ENCODE results near the gene TDRD1. TPM values are rescaled to one million over a fixed set of nuclear protein-coding genes. Genes with fewer than 3 reads are reported as not detected.
"Not testable (repeated sequence)": the region's sequence is repeated elsewhere in the genome, so short reads cannot be mapped to it uniquely, and the experiment has no call there.

TDRD1 gene
- total and polyA plus RNA-seq, 3 experiments from 2014 or later: 0.13 to 0.16 (median 0.14) TPM

GRCh38 chr10:114149476-114149875 lies 29.7 kb upstream of the TDRD1 start:
- H3K27ac ChIP-seq (ENCODE audit: low read depth, low read length); H3K4me1 ChIP-seq (ENCODE audit: insufficient read depth, low read length); POLR2A ChIA-PET; H3K4me3 Mint-ChIP-seq; H3K9me3 ChIP-seq (ENCODE audit: low read length); H3K27me3 ChIP-seq (ENCODE audit: insufficient read depth, low read length, poor library complexity, severe bottlenecking); DNase-seq; H3K9me3 Mint-ChIP-seq; H3K27me3 Mint-ChIP-seq; CTCF ChIA-PET; H3K4me3 ChIP-seq (ENCODE audit: low read length): not testable (repeated sequence)
- peaks cover 33% of the 10 kb centered on the region for H3K36me3 ChIP-seq (ENCODE audit: insufficient read depth, low read length)
- H3K27ac Mint-ChIP-seq: peak overlapping the region in 1 of 8 donors; percentile 14
- peaks cover 18 to 84% (median 31%) of the 10 kb centered on the region in 3 donors for H3K36me3 Mint-ChIP-seq
- peaks cover 12 to 17% (median 13%) of the 10 kb centered on the region in 3 donors for H3K4me1 Mint-ChIP-seq

GRCh38 chr10:114151486-114151885 lies 27.7 kb upstream of the TDRD1 start:
- no peaks in the 10 kb centered on the region for H3K9me3 Mint-ChIP-seq
- H3K27ac Mint-ChIP-seq: no peak overlapping the region
- H3K4me3 Mint-ChIP-seq: no peak overlapping the region
- DNase-seq: no peak
- H3K4me3 ChIP-seq (ENCODE audit: low read length): no peak overlapping the region
- H3K9me3 ChIP-seq (ENCODE audit: low read length): no peaks in the 10 kb centered on the region
- H3K4me1 ChIP-seq (ENCODE audit: insufficient read depth, low read length): no peaks in the 10 kb centered on the region
- H3K27ac ChIP-seq (ENCODE audit: low read depth, low read length): no peak overlapping the region
- H3K27me3 Mint-ChIP-seq: no peaks in the 10 kb centered on the region
- peaks cover 26% of the 10 kb centered on the region for H3K36me3 ChIP-seq (ENCODE audit: insufficient read depth, low read length)
- POLR2A ChIA-PET: no interaction called here
- peaks cover 14 to 18% (median 17%) of the 10 kb centered on the region in 3 donors for H3K4me1 Mint-ChIP-seq
- CTCF ChIA-PET: no interaction called here
- H3K36me3 Mint-ChIP-seq: peaks cover 22 to 84% (median 30%) of the 10 kb centered on the region in 3 donors
- no peaks in the 10 kb centered on the region for H3K27me3 ChIP-seq (ENCODE audit: insufficient read depth, low read length, poor library complexity, severe bottlenecking)

- no peak for DNase-seq
- Mint-ChIP-seq H3K27me3 (no peaks in the 10 kb centered on the region), H3K4me1 (peaks cover 14 to 18% (median 17%) of the 10 kb centered on the region in 3 donors), H3K9me3 (no peaks in the 10 kb centered on the region), H3K36me3 (peaks cover 22 to 83% (median 30%) of the 10 kb centered on the region in 3 donors), H3K27ac (peak overlapping the region in 1 of 8 donors; percentile 43), H3K4me3 (no peak overlapping the region)
- H3K4me3 ChIP-seq (ENCODE audit: low read length): no peak overlapping the region
- H3K4me1 ChIP-seq (ENCODE audit: insufficient read depth, low read length): no peaks in the 10 kb centered on the region
- H3K36me3 ChIP-seq (ENCODE audit: insufficient read depth, low read length): peaks cover 26% of the 10 kb centered on the region
- no peak overlapping the region for H3K27ac ChIP-seq (ENCODE audit: low read depth, low read length)
- H3K9me3 ChIP-seq (ENCODE audit: low read length): no peaks in the 10 kb centered on the region
- POLR2A ChIA-PET: no interaction called here
- no peaks in the 10 kb centered on the region for H3K27me3 ChIP-seq (ENCODE audit: insufficient read depth, low read length, poor library complexity, severe bottlenecking)
- CTCF ChIA-PET: no interaction called here
Observed at GRCh38 chr10:114151892-114152291, 27.3 kb upstream of the TDRD1 start.

GRCh38 chr10:114157912-114158311 lies 21.2 kb upstream of the TDRD1 start:
- Histone ChIP-seq H3K9me3 (ENCODE audit: low read length) (no peaks in the 10 kb centered on the region), H3K27me3 (ENCODE audit: insufficient read depth, low read length, poor library complexity, severe bottlenecking) (no peaks in the 10 kb centered on the region), H3K36me3 (ENCODE audit: insufficient read depth, low read length) (no peaks in the 10 kb centered on the region), H3K4me3 (ENCODE audit: low read length) (no peak overlapping the region), H3K4me1 (ENCODE audit: insufficient read depth, low read length) (no peaks in the 10 kb centered on the region), H3K27ac (ENCODE audit: low read depth, low read length) (no peak overlapping the region)
- DNase-seq: no peak
- Mint-ChIP-seq H3K4me3 (no peak overlapping the region), H3K4me1 (peaks cover 31 to 46% (median 36%) of the 10 kb centered on the region in 3 donors), H3K27ac (no peak overlapping the region), H3K9me3 (no peaks in the 10 kb centered on the region), H3K36me3 (peaks cover 12 to 71% (median 22%) of the 10 kb centered on the region in 3 donors), H3K27me3 (no peaks in the 10 kb centered on the region)
- POLR2A ChIA-PET: no interaction called here
- CTCF ChIA-PET: interaction anchor here (1.2 kb wide), 1 partner anchor 11 kb away, joined by 3 read pairs; no protein-coding TSS in a partner anchor

GRCh38 chr10:114163062-114163461 lies 16.1 kb upstream of the TDRD1 start:
- Histone ChIP-seq H3K27ac (ENCODE audit: low read depth, low read length) (no peak overlapping the region), H3K27me3 (ENCODE audit: insufficient read depth, low read length, poor library complexity, severe bottlenecking) (no peaks in the 10 kb centered on the region), H3K4me3 (ENCODE audit: low read length) (no peak overlapping the region), H3K36me3 (ENCODE audit: insufficient read depth, low read length) (no peaks in the 10 kb centered on the region), H3K4me1 (ENCODE audit: insufficient read depth, low read length) (peaks cover 7% of the 10 kb centered on the region), H3K9me3 (ENCODE audit: low read length) (no peaks in the 10 kb centered on the region)
- no peaks in the 10 kb centered on the region for H3K27me3 Mint-ChIP-seq
- no peak overlapping the region for H3K4me3 Mint-ChIP-seq
- CTCF ChIA-PET: no interaction called here
- peaks cover 52 to 71% (median 69%) of the 10 kb centered on the region in 3 donors for H3K4me1 Mint-ChIP-seq
- DNase-seq: no peak
- POLR2A ChIA-PET: no interaction called here
- H3K27ac Mint-ChIP-seq: peak overlapping the region in 4 of 8 donors; percentile 3 to 64 (median 20)
- H3K36me3 Mint-ChIP-seq: peaks cover 10 to 58% (median 34%) of the 10 kb centered on the region in 3 donors
- H3K9me3 Mint-ChIP-seq: no peaks in the 10 kb centered on the region

- H3K9me3 ChIP-seq (ENCODE audit: low read length): no peaks in the 10 kb centered on the region
- Mint-ChIP-seq H3K27ac (peak overlapping the region in 3 of 8 donors; percentile 11 to 76 (median 67)), H3K4me3 (no peak overlapping the region), H3K4me1 (peaks cover 54 to 75% (median 74%) of the 10 kb centered on the region in 3 donors), H3K27me3 (no peaks in the 10 kb centered on the region), H3K9me3 (peaks cover 2 to 8% (median 7%) of the 10 kb centered on the region in 5 donors), H3K36me3 (peaks cover 23 to 65% (median 36%) of the 10 kb centered on the region in 3 donors)
- no peaks in the 10 kb centered on the region for H3K36me3 ChIP-seq (ENCODE audit: insufficient read depth, low read length)
- ChIA-PET POLR2A (no interaction called here), CTCF (no interaction called here)
- H3K27me3 ChIP-seq (ENCODE audit: insufficient read depth, low read length, poor library complexity, severe bottlenecking): no peaks in the 10 kb centered on the region
- no peak for DNase-seq
- H3K4me3 ChIP-seq (ENCODE audit: low read length): no peak overlapping the region
- peaks cover 7% of the 10 kb centered on the region for H3K4me1 ChIP-seq (ENCODE audit: insufficient read depth, low read length)
- H3K27ac ChIP-seq (ENCODE audit: low read depth, low read length): no peak overlapping the region
Observed at GRCh38 chr10:114166043-114166442, 13.1 kb upstream of the TDRD1 start.

GRCh38 chr10:114166494-114166893 lies 12.7 kb upstream of the TDRD1 start:
- peaks cover 8% of the 10 kb centered on the region for H3K4me1 ChIP-seq (ENCODE audit: insufficient read depth, low read length)
- Mint-ChIP-seq H3K36me3 (peaks cover 21 to 62% (median 36%) of the 10 kb centered on the region in 3 donors), H3K27me3 (no peaks in the 10 kb centered on the region), H3K9me3 (peaks cover 2 to 8% (median 7%) of the 10 kb centered on the region in 5 donors), H3K4me3 (no peak overlapping the region), H3K4me1 (peaks cover 50 to 75% (median 71%) of the 10 kb centered on the region in 3 donors), H3K27ac (peak overlapping the region in 1 of 8 donors; percentile 13)
- no peaks in the 10 kb centered on the region for H3K9me3 ChIP-seq (ENCODE audit: low read length)
- POLR2A ChIA-PET: interaction anchor here (0.6 kb wide), 1 partner anchor 477 kb away, joined by 7 read pairs; no protein-coding TSS in a partner anchor
- no peaks in the 10 kb centered on the region for H3K27me3 ChIP-seq (ENCODE audit: insufficient read depth, low read length, poor library complexity, severe bottlenecking)
- no peak for DNase-seq
- H3K4me3 ChIP-seq (ENCODE audit: low read length): no peak overlapping the region
- no peaks in the 10 kb centered on the region for H3K36me3 ChIP-seq (ENCODE audit: insufficient read depth, low read length)
- no peak overlapping the region for H3K27ac ChIP-seq (ENCODE audit: low read depth, low read length)
- CTCF ChIA-PET: no interaction called here

GRCh38 chr10:114167985-114168384 lies 11.2 kb upstream of the TDRD1 start:
- H3K27ac Mint-ChIP-seq: peak overlapping the region in 2 of 8 donors; percentile 6 to 64
- ChIA-PET POLR2A (interaction anchor here (0.6 kb wide), 1 partner anchor 122 kb away, joined by 5 read pairs; no protein-coding TSS in a partner anchor), CTCF (interaction anchor here (1.0 kb wide), 1 partner anchor 9 kb away, joined by 3 read pairs; no protein-coding TSS in a partner anchor)
- Histone ChIP-seq H3K36me3 (ENCODE audit: insufficient read depth, low read length) (no peaks in the 10 kb centered on the region), H3K27ac (ENCODE audit: low read depth, low read length) (no peak overlapping the region), H3K4me1 (ENCODE audit: insufficient read depth, low read length) (peaks cover 22% of the 10 kb centered on the region), H3K9me3 (ENCODE audit: low read length) (no peaks in the 10 kb centered on the region), H3K4me3 (ENCODE audit: low read length) (no peak overlapping the region), H3K27me3 (ENCODE audit: insufficient read depth, low read length, poor library complexity, severe bottlenecking) (no peaks in the 10 kb centered on the region)
- peaks cover 17 to 52% (median 27%) of the 10 kb centered on the region in 3 donors for H3K36me3 Mint-ChIP-seq
- DNase-seq: no peak
- H3K4me1 Mint-ChIP-seq: peaks cover 54 to 78% (median 75%) of the 10 kb centered on the region in 3 donors
- H3K27me3 Mint-ChIP-seq: no peaks in the 10 kb centered on the region
- H3K4me3 Mint-ChIP-seq: peak overlapping the region in 3 of 7 donors; percentile 4 to 60 (median 20)
- peaks cover 2 to 8% (median 7%) of the 10 kb centered on the region in 5 donors for H3K9me3 Mint-ChIP-seq

Measured in CD8-positive, alpha-beta memory T cell (primary cell).